ENCODE results near the gene TMPRSS9. TPM values are rescaled to one million over a fixed set of nuclear protein-coding genes. Genes with fewer than 3 reads are reported as not detected.

The TMPRSS9 gene
- total and polyA plus RNA-seq, 10 donors: 0.70 to 4.3 (median 2.7) TPM

DNA sequence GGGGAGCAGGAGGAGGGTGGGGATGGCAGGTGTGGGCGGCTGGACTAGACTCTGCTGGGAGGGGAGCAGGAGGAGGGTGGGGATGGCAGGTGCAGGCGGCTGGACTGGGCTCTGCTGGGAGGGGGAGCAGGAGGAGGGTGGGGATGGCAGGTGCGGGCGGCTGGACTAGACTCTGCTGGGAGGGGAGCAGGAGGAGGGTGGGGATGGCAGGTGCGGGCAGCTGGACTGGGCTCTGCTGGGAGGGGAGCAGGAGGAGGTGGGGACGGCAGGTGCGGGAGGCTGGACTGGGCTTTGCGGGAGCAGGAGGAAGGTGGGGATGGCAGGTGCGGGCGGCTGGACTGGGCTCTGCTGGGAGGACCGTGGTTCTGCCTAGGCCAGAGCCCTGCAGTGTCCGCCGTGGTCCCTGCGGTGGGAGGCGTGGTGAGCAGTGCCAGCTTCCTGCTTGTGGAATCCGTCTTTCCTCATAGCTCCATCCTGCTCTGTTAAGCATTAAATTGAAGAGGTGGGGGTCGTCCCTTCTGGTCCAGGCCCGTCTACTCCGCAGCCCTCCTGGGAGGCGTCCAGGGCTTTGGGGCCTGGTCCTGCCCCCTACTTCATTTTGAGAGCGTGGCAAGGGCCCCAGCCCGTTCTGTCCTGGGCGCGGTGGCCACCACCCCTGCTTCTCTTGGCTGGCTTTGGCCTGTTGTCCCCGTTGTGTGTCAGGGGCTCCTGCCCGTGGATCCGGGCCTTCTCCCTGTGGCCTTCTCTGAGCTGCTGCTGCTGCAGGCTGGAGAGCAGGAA is 26.8 kb upstream of the TMPRSS9 start:
- Histone ChIP-seq H3K4me3 (peak overlapping the region in 3 of 8 donors; percentile 4 to 58 (median 23)), H3K27ac (peak overlapping the region in 7 of 8 donors; percentile 5 to 92 (median 84)), H3K36me3 (peaks cover 0 to 20% (median 4%) of the 10 kb centered on the region in 6 donors), H3K9me3 (no peaks in the 10 kb centered on the region), H3K4me1 (peaks cover 23 to 61% (median 53%) of the 10 kb centered on the region in 6 donors), H3K27me3 (replicated peaks in 1 of 7) (no peaks in the 10 kb centered on the region)
- DNase-seq: peak; percentile 85
- WGBS, 5 donors: 36 to 59% (median 44%) methylated on average over 21 to 27 of the region's 27 CpGs
- no peak for TF ChIP-seq POLR2AphosphoS5 (IDR thresholded peaks at IDR 0.05)
- intact Hi-C loops (cut with DNase I; ENCODE audit: low total_unique reads): no loop called here

GRCh38 chr19:2333807-2334211 is 26.3 kb upstream of the TMPRSS9 start:
- peaks cover 0 to 25% (median 8%) of the 10 kb centered on the region in 6 donors for H3K36me3 ChIP-seq
- no peaks in the 10 kb centered on the region for H3K27me3 ChIP-seq (replicated peaks in 1 of 7)
- TF ChIP-seq POLR2AphosphoS5 (IDR thresholded peaks at IDR 0.05) (peak in 1 of 3 donors; percentile 21), POLR2A (IDR thresholded peaks at IDR 0.05) (no peak)
- TF ChIP-seq, protein P1, sequence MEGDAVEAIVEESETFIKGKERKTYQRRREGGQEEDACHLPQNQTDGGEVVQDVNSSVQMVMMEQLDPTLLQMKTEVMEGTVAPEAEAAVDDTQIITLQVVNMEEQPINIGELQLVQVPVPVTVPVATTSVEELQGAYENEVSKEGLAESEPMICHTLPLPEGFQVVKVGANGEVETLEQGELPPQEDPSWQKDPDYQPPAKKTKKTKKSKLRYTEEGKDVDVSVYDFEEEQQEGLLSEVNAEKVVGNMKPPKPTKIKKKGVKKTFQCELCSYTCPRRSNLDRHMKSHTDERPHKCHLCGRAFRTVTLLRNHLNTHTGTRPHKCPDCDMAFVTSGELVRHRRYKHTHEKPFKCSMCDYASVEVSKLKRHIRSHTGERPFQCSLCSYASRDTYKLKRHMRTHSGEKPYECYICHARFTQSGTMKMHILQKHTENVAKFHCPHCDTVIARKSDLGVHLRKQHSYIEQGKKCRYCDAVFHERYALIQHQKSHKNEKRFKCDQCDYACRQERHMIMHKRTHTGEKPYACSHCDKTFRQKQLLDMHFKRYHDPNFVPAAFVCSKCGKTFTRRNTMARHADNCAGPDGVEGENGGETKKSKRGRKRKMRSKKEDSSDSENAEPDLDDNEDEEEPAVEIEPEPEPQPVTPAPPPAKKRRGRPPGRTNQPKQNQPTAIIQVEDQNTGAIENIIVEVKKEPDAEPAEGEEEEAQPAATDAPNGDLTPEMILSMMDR (IDR thresholded peaks at IDR 0.05 in 8 of 11, conservative IDR thresholded peaks at IDR 0.05 in 3 of 11): no peak
- no peaks in the 10 kb centered on the region for H3K9me3 ChIP-seq
- H3K4me3 ChIP-seq: peak overlapping the region in 1 of 8 donors; percentile 58
- H3K4me1 ChIP-seq: peaks cover 23 to 60% (median 51%) of the 10 kb centered on the region in 6 donors
- intact Hi-C loops (cut with DNase I; ENCODE audit: low total_unique reads): no loop called here
- H3K27ac ChIP-seq: peak overlapping the region in 6 of 8 donors; percentile 5 to 92 (median 68)
- DNase-seq: no peak
- WGBS, 5 donors: 53 to 71% (median 62%) methylated on average over 8 to 11 of the region's 11 CpGs

GRCh38 chr19:2334426-2334825 is 25.6 kb upstream of the TMPRSS9 start:
- Histone ChIP-seq H3K36me3 (peaks cover 0 to 32% (median 13%) of the 10 kb centered on the region in 6 donors), H3K27ac (peak overlapping the region in 1 of 8 donors; percentile 92), H3K4me1 (peaks cover 18 to 53% (median 45%) of the 10 kb centered on the region in 6 donors), H3K4me3 (no peak overlapping the region), H3K9me3 (no peaks in the 10 kb centered on the region), H3K27me3 (replicated peaks in 1 of 7) (no peaks in the 10 kb centered on the region)
- no peak for TF ChIP-seq POLR2A (IDR thresholded peaks at IDR 0.05)
- TF ChIP-seq, protein P1 (IDR thresholded peaks at IDR 0.05 in 8 of 11, conservative IDR thresholded peaks at IDR 0.05 in 3 of 11): no peak
- TF ChIP-seq POLR2AphosphoS5 (IDR thresholded peaks at IDR 0.05): no peak
- WGBS, 5 donors: 90 to 98% (median 95%) methylated on average over 18 to 27 of the region's 27 CpGs
- DNase-seq: no peak
- intact Hi-C loops (cut with DNase I; ENCODE audit: low total_unique reads): no loop called here

DNA sequence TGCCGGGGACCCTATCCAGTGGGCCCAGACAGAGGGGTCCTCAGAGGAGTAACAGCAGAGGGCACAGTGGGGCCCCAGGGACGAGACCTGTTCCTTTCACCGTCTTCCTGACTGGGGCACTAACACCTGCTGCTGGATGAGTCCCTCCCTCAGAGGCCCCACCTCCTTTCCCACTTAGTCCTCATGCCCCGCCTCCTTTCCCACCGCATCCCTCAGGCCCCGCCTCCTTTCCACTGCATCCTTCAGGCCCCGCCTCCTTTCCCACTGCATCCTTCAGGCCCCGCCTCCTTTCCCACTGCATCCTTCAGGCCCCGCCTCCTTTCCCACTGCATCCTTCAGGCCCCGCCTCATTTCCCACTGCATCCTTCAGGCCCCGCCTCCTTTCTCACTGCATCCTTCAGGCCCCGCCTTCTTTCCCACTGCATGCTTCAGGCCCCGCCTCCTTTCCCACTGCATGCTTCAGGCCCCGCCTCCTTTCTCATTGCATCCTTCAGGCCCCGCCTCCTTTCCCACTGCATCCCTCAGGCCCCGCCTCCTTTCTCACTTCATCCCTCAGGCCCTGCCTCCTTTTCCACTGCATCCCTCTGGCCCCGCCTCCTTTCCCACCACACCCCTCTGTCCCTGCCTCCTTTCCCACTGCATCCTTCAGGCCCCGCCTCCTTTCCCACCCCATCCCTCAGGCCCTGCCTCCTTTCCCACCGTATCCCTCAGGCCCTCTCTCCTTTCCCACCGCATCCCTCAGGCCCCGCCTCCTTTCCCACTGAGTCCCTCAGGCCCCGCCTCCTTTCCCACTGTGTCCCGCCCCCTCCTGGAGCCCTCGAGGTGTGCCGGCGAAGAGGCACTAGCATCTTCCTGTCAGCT is 24.8 kb upstream of the TMPRSS9 start:
- Histone ChIP-seq H3K36me3 (peaks cover 0 to 40% (median 21%) of the 10 kb centered on the region in 6 donors), H3K27ac (peak overlapping the region in 1 of 8 donors; percentile 92), H3K4me3 (no peak overlapping the region), H3K9me3 (no peaks in the 10 kb centered on the region), H3K4me1 (peaks cover 14 to 45% (median 37%) of the 10 kb centered on the region in 6 donors), H3K27me3 (replicated peaks in 1 of 7) (no peaks in the 10 kb centered on the region)
- no peak for TF ChIP-seq POLR2AphosphoS5 (IDR thresholded peaks at IDR 0.05)
- TF ChIP-seq, protein P1 (IDR thresholded peaks at IDR 0.05 in 8 of 11, conservative IDR thresholded peaks at IDR 0.05 in 3 of 11): no peak
- TF ChIP-seq POLR2A (IDR thresholded peaks at IDR 0.05): no peak
- 94 to 96% (median 96%) methylated on average over 22 to 26 of the region's 26 CpGs for WGBS, 5 donors
- DNase-seq: no peak
- intact Hi-C loops (cut with DNase I; ENCODE audit: low total_unique reads): no loop called here
